GM18507 (cell line): ENCODE results near the gene DHRS7B.
"Not testable (repeated sequence)": the region's sequence is repeated elsewhere in the genome, so short reads cannot be mapped to it uniquely, and the experiment has no call there.

Experiments used
- DNase-seq: peaks from one replicate; pipeline ENCODE4 v3.0.0; 2011; ENCODE audit warnings: low read depth; ENCODE audit not compliant: insufficient read length; ENCODE audit errors: extremely low spot score
- FAIRE-seq: peaks from 2 replicates; lab custom pipeline; 2011; peaks lifted over from hg19 to GRCh38; lab: Jason Lieb, UNC

Gene DHRS7B

GRCh38 chr17:21218831-21219380 lies 92.1 kb downstream of the DHRS7B start:
- DNase-seq (no peak), FAIRE-seq (no peak)

GRCh38 chr17:21223086-21223485 lies 96.3 kb downstream of the DHRS7B start:
- FAIRE-seq, result no peak
- DNase-seq, result no peak

DNA sequence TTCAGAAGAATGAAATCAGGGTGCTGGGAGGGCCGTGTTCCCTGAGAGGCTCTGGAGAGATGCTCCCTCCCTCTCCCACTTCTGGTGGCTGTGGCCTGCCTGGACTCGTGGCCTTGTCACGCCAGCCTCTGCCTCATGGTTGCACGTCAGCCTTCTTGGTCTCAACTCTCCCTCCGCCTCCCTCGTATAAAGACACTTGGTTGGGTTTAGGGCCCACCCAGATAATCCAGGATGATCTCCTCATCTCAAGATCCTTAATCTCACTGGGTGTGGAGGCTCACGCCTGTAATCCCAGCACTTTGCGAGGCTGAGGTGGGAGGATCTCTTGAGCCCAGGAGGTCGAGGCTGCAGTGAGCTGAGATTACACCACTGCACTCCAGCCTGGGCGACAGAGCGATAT lies 100.5 kb downstream of the DHRS7B start:
- not testable (repeated sequence) for FAIRE-seq

GRCh38 chr17:21228111-21228510 lies 101.3 kb downstream of the DHRS7B start:
- DNase-seq (no peak), FAIRE-seq (no peak)

More for the DNA sequence above, 100.5 kb downstream of the DHRS7B start:
- DNase-seq, result not testable (repeated sequence)

DNA sequence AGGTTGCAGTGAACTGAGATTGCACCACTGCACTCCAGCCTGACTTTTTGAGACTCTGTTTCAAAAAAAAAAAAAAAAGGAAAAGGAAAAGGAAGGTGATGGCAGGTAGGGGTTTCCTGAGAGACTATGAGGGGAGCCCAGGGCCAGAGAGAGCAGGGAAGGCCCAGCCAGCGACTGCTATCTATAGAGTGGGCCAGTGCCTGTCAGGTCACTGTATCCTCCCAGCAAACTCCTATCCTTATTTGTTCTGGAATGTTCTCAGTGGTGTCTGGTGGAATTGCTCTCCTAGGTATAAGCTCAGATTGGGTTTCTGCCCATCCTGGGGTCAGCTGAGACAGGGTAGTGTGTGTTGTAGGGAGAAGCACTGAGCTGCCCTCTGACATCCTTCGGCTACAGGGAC lies 102.1 kb downstream of the DHRS7B start:
- no peak for DNase-seq
- no peak for FAIRE-seq

DNA sequence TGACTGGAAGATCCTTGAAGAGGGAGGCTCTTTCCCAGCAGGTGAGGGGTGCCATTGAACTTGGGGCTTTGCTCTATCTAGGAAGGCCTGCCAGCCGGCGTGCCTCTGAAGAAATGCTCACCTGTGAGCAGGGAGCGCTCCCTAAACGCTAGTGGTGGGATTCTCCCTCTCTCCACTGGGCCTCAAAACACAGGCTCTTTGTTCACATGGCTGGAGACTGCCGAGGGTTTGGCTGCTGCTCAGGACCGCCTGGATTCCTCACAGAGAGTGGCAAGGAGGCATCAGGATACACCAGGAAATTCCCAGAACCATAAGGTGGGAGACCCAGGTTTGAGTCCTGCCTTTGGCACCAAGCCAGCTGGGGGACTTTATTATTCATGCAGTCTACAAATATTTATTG lies 104.8 kb downstream of the DHRS7B start:
- no peak for FAIRE-seq
- no peak for DNase-seq

DNA sequence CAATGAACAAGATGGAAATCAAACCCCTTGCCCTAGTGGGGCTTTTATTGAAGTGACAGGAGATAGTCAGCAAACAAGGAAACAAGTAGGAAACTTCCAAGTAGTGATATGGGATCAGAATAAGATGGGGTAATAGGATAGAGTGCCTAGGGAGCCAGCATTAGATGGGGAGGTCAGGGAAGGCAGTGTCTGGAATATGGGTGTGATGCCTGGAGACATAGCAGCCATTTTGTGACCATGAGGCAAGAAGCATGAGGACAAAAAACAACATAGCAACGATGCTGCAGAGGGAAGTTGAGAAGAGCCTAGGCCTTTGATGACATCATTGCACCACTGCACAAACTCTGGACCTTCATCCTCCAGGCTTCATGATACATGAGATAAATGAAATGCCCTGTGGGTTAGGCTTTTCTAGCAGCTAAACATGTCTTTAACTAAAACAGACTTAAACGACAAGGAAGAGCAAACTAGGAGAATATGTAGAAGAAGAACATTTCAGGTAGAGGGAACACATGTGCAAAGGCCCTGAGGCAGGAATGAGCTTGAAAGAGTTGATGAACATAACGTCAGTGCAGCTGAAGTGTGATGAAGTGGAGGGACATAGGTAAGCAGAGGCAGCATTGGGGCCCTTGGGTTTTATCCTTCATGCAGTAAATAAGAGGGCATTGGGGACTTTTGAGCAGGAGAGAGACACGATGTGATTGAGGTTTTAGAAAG lies 105.4 kb downstream of the DHRS7B start:
- FAIRE-seq (no peak), DNase-seq (no peak)

- FAIRE-seq (no peak), DNase-seq (no peak)
These were observed 107.0 kb downstream of the DHRS7B start for GRCh38 chr17:21233581-21234347.

- DNase-seq, result no peak
- FAIRE-seq, result no peak
These were observed 109.2 kb downstream of the DHRS7B start for GRCh38 chr17:21235921-21236320.

- FAIRE-seq, result no peak
- DNase-seq, result no peak
These were observed 113.1 kb downstream of the DHRS7B start for GRCh38 chr17:21239680-21240368.

DNA sequence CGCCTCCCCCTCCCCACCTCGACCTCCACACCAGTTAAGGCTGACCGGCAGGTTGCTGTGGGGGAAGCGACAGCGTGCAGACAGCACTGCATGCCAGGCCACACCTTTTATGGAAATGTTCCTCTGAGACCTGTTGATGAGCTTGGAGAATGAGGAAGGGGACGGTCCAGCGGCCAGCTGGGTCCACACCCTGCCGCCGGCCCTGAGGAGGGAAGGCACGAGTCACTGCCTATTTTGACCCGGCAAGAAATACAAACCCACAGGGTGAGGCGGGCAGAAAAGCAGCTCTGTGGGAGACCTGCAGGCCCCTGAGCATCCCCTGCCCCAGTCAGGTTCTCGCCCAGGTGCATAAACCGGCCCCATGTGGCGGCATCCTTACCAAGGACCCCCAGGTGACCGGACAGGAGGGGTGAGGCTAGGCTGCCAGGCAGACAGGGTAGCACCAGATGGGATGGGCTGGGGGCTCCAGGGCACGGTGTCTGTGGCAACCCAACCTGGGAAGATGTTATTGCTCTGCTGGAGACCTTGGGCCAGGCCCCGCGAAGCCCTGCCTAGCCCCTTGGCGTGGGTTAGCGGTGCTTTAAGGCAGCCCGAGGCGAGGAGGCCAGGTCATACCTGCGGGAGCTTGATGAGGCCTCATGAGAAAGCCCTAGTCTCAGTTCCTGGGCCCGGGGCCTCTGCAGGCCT lies 113.7 kb downstream of the DHRS7B start:
- no peak for FAIRE-seq

More for the DNA sequence above, 113.7 kb downstream of the DHRS7B start:
- no peak for DNase-seq
